Mesothelial cell of epicardium (in vitro differentiated cells): Measurements from ENCODE around the gene CNKSR2. TPM values are rescaled to one million over a fixed set of nuclear protein-coding genes. Genes with fewer than 3 reads are reported as not detected.

Experiments
- DNase-seq, 2 experiments: peaks; one replicate each; pipeline ENCODE4 v3.0.0; 2021; ENCODE audit warnings: low spot score in 2 of 2; ENCODE audit not compliant: unreplicated experiment in 2 of 2
- H3K27ac Mint-ChIP-seq: 2 replicates; pipeline ENCODE4 v1.8.0; 2021; ENCODE audit warnings: mixed read lengths
- H3K27me3 Mint-ChIP-seq: 2 replicates; pipeline ENCODE4 v1.8.0; 2021; ENCODE audit warnings: low read depth, mixed read lengths
- H3K36me3 Mint-ChIP-seq: 2 replicates; pipeline ENCODE4 v1.8.0; 2021; ENCODE audit warnings: mixed read lengths
- H3K4me1 Mint-ChIP-seq: 2 replicates; pipeline ENCODE4 v1.8.0; 2021; ENCODE audit warnings: mixed read lengths
- H3K4me3 Mint-ChIP-seq: 2 replicates; pipeline ENCODE4 v1.8.0; 2021; ENCODE audit warnings: mild to moderate bottlenecking, moderate library complexity, mixed read lengths
- H3K9me3 Mint-ChIP-seq: 2 replicates; pipeline ENCODE4 v1.8.0; 2021; ENCODE audit warnings: mixed read lengths
- total RNA-seq: library from RNA; stranded (reverse); gene quantifications from 3 replicates; pipeline ENCODE4 v1.2.1, GENCODE V29; 2021
- TF ChIP-seq, protein P1 (sequence below): fragments of 200-600 bp; sonication (generic); IDR thresholded peaks from one replicate; pipeline ENCODE4 v1.5.0; 2021; ENCODE audit warnings: antibody characterized with exemption; ENCODE audit not compliant: unreplicated experiment

The CNKSR2 gene
- total RNA-seq, 1 donor from 2014 or later = 9.1 TPM

- no peak overlapping the region for H3K27ac Mint-ChIP-seq
- H3K9me3 Mint-ChIP-seq = peaks cover 3% of the 10 kb centered on the region
- no peak overlapping the region for H3K4me3 Mint-ChIP-seq
Measured at GRCh38 chrX:21658746-21659145, 284.5 kb downstream of the CNKSR2 start.

DNA sequence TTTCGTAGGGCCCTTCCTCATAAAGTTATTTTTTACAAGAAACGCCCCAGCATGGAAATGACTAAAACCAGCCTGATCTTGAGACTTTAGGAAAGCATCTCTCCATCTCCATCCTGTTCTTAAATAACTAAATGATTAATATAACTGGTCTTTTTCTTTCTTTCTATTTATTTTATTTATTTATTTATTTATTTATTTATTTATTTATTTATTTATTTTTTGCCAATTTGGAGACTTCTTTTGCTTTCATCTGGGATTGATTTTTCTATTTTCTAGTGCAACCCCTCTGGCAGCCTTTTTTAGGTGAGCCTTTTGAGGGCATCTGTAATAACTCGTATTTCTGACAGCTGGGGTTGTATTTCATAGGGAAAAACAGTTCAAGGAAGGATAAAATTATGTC lies 285.1 kb downstream of the CNKSR2 start:
- Mint-ChIP-seq H3K4me1 (no peaks in the 10 kb centered on the region), H3K36me3 (peaks cover 6% of the 10 kb centered on the region), H3K27ac (no peak overlapping the region), H3K4me3 (no peak overlapping the region), H3K9me3 (peaks cover 3% of the 10 kb centered on the region), H3K27me3 (no peaks in the 10 kb centered on the region)
- DNase-seq = no peak
- TF ChIP-seq, protein P1, sequence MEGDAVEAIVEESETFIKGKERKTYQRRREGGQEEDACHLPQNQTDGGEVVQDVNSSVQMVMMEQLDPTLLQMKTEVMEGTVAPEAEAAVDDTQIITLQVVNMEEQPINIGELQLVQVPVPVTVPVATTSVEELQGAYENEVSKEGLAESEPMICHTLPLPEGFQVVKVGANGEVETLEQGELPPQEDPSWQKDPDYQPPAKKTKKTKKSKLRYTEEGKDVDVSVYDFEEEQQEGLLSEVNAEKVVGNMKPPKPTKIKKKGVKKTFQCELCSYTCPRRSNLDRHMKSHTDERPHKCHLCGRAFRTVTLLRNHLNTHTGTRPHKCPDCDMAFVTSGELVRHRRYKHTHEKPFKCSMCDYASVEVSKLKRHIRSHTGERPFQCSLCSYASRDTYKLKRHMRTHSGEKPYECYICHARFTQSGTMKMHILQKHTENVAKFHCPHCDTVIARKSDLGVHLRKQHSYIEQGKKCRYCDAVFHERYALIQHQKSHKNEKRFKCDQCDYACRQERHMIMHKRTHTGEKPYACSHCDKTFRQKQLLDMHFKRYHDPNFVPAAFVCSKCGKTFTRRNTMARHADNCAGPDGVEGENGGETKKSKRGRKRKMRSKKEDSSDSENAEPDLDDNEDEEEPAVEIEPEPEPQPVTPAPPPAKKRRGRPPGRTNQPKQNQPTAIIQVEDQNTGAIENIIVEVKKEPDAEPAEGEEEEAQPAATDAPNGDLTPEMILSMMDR = no peak

More at GRCh38 chrX:21658746-21659145, 284.5 kb downstream of the CNKSR2 start:
- H3K36me3 Mint-ChIP-seq = peaks cover 6% of the 10 kb centered on the region
- no peaks in the 10 kb centered on the region for H3K27me3 Mint-ChIP-seq
- no peaks in the 10 kb centered on the region for H3K4me1 Mint-ChIP-seq
- TF ChIP-seq, protein P1 = no peak
- DNase-seq = no peak

GRCh38 chrX:21660156-21660555 lies 285.9 kb downstream of the CNKSR2 start:
- no peak overlapping the region for H3K4me3 Mint-ChIP-seq
- DNase-seq = no peak
- TF ChIP-seq, protein P1 = no peak
- H3K4me1 Mint-ChIP-seq = no peaks in the 10 kb centered on the region
- H3K36me3 Mint-ChIP-seq = peaks cover 6% of the 10 kb centered on the region
- H3K9me3 Mint-ChIP-seq = peaks cover 3% of the 10 kb centered on the region
- H3K27me3 Mint-ChIP-seq = no peaks in the 10 kb centered on the region
- no peak overlapping the region for H3K27ac Mint-ChIP-seq

DNA sequence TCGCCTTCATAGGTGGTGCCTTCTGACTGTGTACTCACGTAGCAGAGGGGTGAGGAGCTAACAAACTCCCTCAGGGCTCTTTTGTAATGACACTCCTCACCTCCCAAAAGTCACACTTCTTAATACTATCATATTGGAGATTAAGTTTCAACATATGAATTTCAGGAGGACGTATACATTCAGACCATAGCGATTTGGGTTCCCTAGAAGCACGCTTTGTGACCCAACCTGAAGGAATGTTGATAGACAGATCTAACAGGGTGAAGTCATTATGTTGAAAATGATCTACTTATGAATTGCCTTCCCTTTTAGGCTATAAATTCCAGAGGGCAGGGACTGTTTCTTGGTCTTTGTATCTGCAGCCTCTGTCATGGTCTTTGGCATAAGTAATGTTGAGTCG lies 287.1 kb downstream of the CNKSR2 start:
- peaks cover 6% of the 10 kb centered on the region for H3K36me3 Mint-ChIP-seq
- H3K4me1 Mint-ChIP-seq = no peaks in the 10 kb centered on the region
- no peak overlapping the region for H3K27ac Mint-ChIP-seq
- DNase-seq = no peak
- TF ChIP-seq, protein P1 = no peak
- peaks cover 3% of the 10 kb centered on the region for H3K9me3 Mint-ChIP-seq
- H3K27me3 Mint-ChIP-seq = peaks cover 1% of the 10 kb centered on the region
- H3K4me3 Mint-ChIP-seq = no peak overlapping the region

DNA sequence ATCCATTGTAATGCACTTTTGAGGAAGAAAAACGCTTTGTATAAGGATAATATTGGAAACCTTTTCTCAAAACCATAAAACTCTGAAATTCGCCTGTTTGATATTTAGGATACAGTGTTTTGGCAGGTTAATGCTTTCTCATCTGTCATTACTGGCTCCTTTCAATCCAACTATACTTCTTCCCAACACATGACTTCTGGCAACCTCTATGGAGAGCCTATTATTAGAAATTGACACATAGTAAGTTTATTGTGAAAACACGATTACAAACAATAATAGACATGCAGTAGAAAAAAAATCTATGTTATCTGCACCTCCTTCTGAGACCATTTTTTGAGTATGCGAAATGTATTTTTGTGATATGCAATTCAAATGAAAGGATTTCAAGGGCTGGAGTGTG lies 288.5 kb downstream of the CNKSR2 start:
- Mint-ChIP-seq H3K4me3 (no peak overlapping the region), H3K9me3 (peaks cover 3% of the 10 kb centered on the region), H3K4me1 (no peaks in the 10 kb centered on the region), H3K36me3 (peaks cover 4% of the 10 kb centered on the region), H3K27me3 (peaks cover 1% of the 10 kb centered on the region), H3K27ac (no peak overlapping the region)
- no peak for DNase-seq
- TF ChIP-seq, protein P1 = no peak

DNA sequence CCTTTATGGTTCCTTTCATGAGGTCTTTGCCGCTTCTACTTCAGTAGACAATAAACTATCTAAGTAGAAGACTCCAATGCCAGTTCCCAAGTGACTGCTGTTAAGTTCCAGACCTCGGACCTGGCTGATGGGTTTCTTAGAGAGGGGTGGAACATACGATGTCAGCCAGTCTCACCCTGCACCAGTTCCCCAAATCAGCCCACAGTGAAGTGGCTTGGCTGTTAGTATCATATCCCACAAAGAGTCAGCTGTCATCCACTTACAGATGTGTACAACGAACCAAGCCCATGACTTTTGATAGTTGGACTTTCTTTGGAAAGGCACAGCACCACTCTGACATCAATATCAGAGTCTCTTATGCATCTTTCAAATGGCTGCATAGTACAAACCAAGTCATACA lies 292.0 kb downstream of the CNKSR2 start:
- H3K36me3 Mint-ChIP-seq = no peaks in the 10 kb centered on the region
- H3K9me3 Mint-ChIP-seq = peaks cover 8% of the 10 kb centered on the region
- H3K27ac Mint-ChIP-seq = no peak overlapping the region
- no peak for DNase-seq
- TF ChIP-seq, protein P1 = no peak
- H3K27me3 Mint-ChIP-seq = peaks cover 3% of the 10 kb centered on the region
- H3K4me3 Mint-ChIP-seq = no peak overlapping the region
- no peaks in the 10 kb centered on the region for H3K4me1 Mint-ChIP-seq
